ENCODE data around the gene NELL2. TPM values are rescaled to one million over a fixed set of nuclear protein-coding genes. Genes with fewer than 3 reads are reported as not detected.
A peak's percentile ranks its signal among the peaks of the same experiment; 100 is the strongest.

Gene NELL2
- total and polyA plus RNA-seq, 2 donors (not counting 1 experiment from before 2014, with no cell fraction given), result 0.17 TPM; not detected in 1

DNA sequence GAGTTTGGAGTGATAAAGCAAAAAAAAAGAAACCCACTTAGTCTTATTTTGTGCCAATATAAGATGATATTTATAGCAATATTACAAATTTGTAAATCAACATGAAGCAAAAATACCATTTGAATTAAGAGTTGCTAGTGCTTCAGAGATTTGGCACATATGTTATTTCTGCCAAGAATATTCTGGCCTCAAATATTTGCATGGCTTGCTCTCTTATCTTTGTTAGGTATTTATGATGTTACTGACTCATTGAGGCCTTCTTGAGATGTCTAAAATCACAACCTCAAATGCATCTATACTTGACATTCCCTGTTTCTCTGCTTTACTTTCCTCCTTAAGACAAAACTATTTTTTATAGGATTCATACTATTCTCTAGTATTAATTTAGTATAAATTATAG, 301.5 kb downstream of the NELL2 start:
- H3K79me2 ChIP-seq (ENCODE audit: control insufficient read depth, insufficient read depth, low read length), result no peaks in the 10 kb centered on the region

DNA sequence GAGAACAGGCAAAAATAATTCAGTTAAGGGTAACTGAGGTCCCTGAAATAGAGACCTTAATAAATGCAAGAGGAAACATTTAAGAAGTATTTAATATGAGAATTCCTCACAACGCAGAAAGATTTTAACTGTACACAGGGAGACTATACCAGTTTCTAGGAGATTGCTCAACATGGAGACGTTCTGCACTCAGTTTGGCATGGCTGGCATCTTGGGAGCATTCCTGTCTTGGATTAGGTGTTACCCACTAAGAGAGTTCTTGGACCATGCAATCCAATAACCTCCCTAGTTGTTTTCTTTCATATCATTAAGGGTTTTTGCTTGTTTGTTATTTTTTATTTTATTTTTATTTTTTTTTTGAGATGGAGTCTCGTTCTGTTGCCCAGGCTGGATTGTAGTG, 302.4 kb downstream of the NELL2 start:
- H3K4me3 ChIP-seq (replicated peaks in 1 of 4; ENCODE audit: control extremely low read depth in 1 of 4, insufficient read depth in 1 of 4, low read depth in 3 of 4, low read length in 4 of 4), result no peak overlapping the region
- H3K4me2 ChIP-seq (ENCODE audit: extremely low read depth, insufficient read depth, low read length), result no peak overlapping the region

More for the DNA sequence above, 301.5 kb downstream of the NELL2 start:
- no peak overlapping the region for H3K4me2 ChIP-seq (ENCODE audit: extremely low read depth, insufficient read depth, low read length)
- H3K4me1 ChIP-seq (ENCODE audit: control insufficient read depth, extremely low read depth, insufficient read depth, low read length), result no peaks in the 10 kb centered on the region
- no peak overlapping the region for H3K9ac ChIP-seq (ENCODE audit: insufficient read depth, low read length)
- TF ChIP-seq, protein P1, sequence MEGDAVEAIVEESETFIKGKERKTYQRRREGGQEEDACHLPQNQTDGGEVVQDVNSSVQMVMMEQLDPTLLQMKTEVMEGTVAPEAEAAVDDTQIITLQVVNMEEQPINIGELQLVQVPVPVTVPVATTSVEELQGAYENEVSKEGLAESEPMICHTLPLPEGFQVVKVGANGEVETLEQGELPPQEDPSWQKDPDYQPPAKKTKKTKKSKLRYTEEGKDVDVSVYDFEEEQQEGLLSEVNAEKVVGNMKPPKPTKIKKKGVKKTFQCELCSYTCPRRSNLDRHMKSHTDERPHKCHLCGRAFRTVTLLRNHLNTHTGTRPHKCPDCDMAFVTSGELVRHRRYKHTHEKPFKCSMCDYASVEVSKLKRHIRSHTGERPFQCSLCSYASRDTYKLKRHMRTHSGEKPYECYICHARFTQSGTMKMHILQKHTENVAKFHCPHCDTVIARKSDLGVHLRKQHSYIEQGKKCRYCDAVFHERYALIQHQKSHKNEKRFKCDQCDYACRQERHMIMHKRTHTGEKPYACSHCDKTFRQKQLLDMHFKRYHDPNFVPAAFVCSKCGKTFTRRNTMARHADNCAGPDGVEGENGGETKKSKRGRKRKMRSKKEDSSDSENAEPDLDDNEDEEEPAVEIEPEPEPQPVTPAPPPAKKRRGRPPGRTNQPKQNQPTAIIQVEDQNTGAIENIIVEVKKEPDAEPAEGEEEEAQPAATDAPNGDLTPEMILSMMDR (conservative IDR thresholded peaks at IDR 0.05 in 1 of 2, IDR thresholded peaks at IDR 0.05 in 1 of 2; ENCODE audit: low read depth in 1 of 2, low read length in 2 of 2), result no peak
- TF ChIP-seq EZH2 (IDR thresholded peaks at IDR 0.05; ENCODE audit: low read length, missing control alignments), result no peak
- no peak overlapping the region for H3K27ac ChIP-seq (ENCODE audit: insufficient read depth, low read length)
- H3K27me3 ChIP-seq (ENCODE audit: control insufficient read depth, insufficient read depth, low read length), result no peaks in the 10 kb centered on the region
- no peaks in the 10 kb centered on the region for H3K36me3 ChIP-seq (ENCODE audit: control insufficient read depth, insufficient read depth, low read length)
- no peaks in the 10 kb centered on the region for H3K9me3 ChIP-seq (ENCODE audit: control insufficient read depth, insufficient read depth, low read depth, low read length)
- H2AFZ ChIP-seq (ENCODE audit: low read length), result no peak overlapping the region
- no peak overlapping the region for H3K4me3 ChIP-seq (replicated peaks in 1 of 4; ENCODE audit: control extremely low read depth in 1 of 4, insufficient read depth in 1 of 4, low read depth in 3 of 4, low read length in 4 of 4)
- DNase-seq (ENCODE audit: low read depth in 2 of 2), result peak in 1 of 2 donors; percentile 49
- H4K20me1 ChIP-seq (ENCODE audit: control insufficient read depth, extremely low read depth, insufficient read depth, low read length), result no peaks in the 10 kb centered on the region

DNA sequence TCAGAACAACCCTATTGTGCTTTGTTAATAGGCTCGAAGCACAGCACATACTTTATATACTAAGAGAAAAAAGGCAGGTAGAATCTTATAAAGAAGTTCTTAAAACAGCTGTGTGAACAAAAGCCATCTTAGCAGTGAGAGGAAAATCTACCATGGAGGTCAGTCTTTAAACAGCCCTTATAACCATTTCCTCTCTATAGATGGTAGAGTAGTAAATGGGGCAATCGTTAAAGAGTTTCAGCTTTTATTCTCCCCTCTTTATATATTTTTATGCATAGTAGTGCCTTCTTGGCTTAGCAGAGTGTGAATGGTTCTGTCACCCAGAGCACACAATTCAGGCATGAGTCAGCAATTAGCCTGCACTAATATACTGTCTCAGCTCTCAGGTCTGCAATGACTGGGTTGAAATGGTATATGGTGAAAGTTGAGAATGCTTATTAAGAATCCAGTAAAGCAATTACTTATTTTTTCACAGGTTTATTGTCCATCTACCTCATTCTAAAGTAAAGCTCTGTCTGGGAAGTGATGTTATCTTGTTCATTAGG, 305.0 kb downstream of the NELL2 start:
- H3K27me3 ChIP-seq (ENCODE audit: control insufficient read depth, insufficient read depth, low read length), result no peaks in the 10 kb centered on the region
- H3K36me3 ChIP-seq (ENCODE audit: control insufficient read depth, insufficient read depth, low read length), result no peaks in the 10 kb centered on the region
- no peak overlapping the region for H3K27ac ChIP-seq (ENCODE audit: insufficient read depth, low read length)
- H3K4me3 ChIP-seq (replicated peaks in 1 of 4; ENCODE audit: control extremely low read depth in 1 of 4, insufficient read depth in 1 of 4, low read depth in 3 of 4, low read length in 4 of 4), result no peak overlapping the region
- H3K9ac ChIP-seq (ENCODE audit: insufficient read depth, low read length), result no peak overlapping the region
- no peaks in the 10 kb centered on the region for H3K79me2 ChIP-seq (ENCODE audit: control insufficient read depth, insufficient read depth, low read length)
- no peak overlapping the region for H2AFZ ChIP-seq (ENCODE audit: low read length)
- no peak for TF ChIP-seq EZH2 (IDR thresholded peaks at IDR 0.05; ENCODE audit: low read length, missing control alignments)
- TF ChIP-seq, protein P1 (conservative IDR thresholded peaks at IDR 0.05 in 1 of 2, IDR thresholded peaks at IDR 0.05 in 1 of 2; ENCODE audit: low read depth in 1 of 2, low read length in 2 of 2), result no peak
- H3K4me2 ChIP-seq (ENCODE audit: extremely low read depth, insufficient read depth, low read length), result no peak overlapping the region
- peak in 1 of 2 donors; percentile 2 for DNase-seq (ENCODE audit: low read depth in 2 of 2)
- H4K20me1 ChIP-seq (ENCODE audit: control insufficient read depth, extremely low read depth, insufficient read depth, low read length), result no peaks in the 10 kb centered on the region
- no peaks in the 10 kb centered on the region for H3K9me3 ChIP-seq (ENCODE audit: control insufficient read depth, insufficient read depth, low read depth, low read length)
- H3K4me1 ChIP-seq (ENCODE audit: control insufficient read depth, extremely low read depth, insufficient read depth, low read length), result no peaks in the 10 kb centered on the region

More for the DNA sequence above, 302.4 kb downstream of the NELL2 start:
- H3K9me3 ChIP-seq (ENCODE audit: control insufficient read depth, insufficient read depth, low read depth, low read length), result no peaks in the 10 kb centered on the region
- no peak overlapping the region for H3K9ac ChIP-seq (ENCODE audit: insufficient read depth, low read length)
- no peak overlapping the region for H2AFZ ChIP-seq (ENCODE audit: low read length)
- H3K79me2 ChIP-seq (ENCODE audit: control insufficient read depth, insufficient read depth, low read length), result no peaks in the 10 kb centered on the region
- TF ChIP-seq, protein P1 (conservative IDR thresholded peaks at IDR 0.05 in 1 of 2, IDR thresholded peaks at IDR 0.05 in 1 of 2; ENCODE audit: low read depth in 1 of 2, low read length in 2 of 2), result no peak
- no peak for TF ChIP-seq EZH2 (IDR thresholded peaks at IDR 0.05; ENCODE audit: low read length, missing control alignments)
- H4K20me1 ChIP-seq (ENCODE audit: control insufficient read depth, extremely low read depth, insufficient read depth, low read length), result no peaks in the 10 kb centered on the region
- no peaks in the 10 kb centered on the region for H3K4me1 ChIP-seq (ENCODE audit: control insufficient read depth, extremely low read depth, insufficient read depth, low read length)
- H3K36me3 ChIP-seq (ENCODE audit: control insufficient read depth, insufficient read depth, low read length), result no peaks in the 10 kb centered on the region
- no peaks in the 10 kb centered on the region for H3K27me3 ChIP-seq (ENCODE audit: control insufficient read depth, insufficient read depth, low read length)
- DNase-seq (ENCODE audit: low read depth in 2 of 2), result no peak
- H3K27ac ChIP-seq (ENCODE audit: insufficient read depth, low read length), result no peak overlapping the region
